ENCODE measurements around the gene CDKL5. TPM values are rescaled to one million over a fixed set of nuclear protein-coding genes. Genes with fewer than 3 reads are reported as not detected.

Gene CDKL5
- total and polyA plus RNA-seq, 2 donors (not counting 1 experiment from before 2014, with no cell fraction given), result 0.72 to 4.6 TPM

- ATAC-seq (ENCODE audit: low read depth), result no peak
- Mint-ChIP-seq H3K27ac (no peak overlapping the region), H3K4me1 (no peaks in the 10 kb centered on the region), H3K27me3 (no peaks in the 10 kb centered on the region), H3K4me3 (no peak overlapping the region), H3K9me3 (ENCODE audit: insufficient read depth) (no peaks in the 10 kb centered on the region)
- Histone ChIP-seq H3K36me3 (replicated peaks in 1 of 2; ENCODE audit: control extremely low read depth in 1 of 2, control insufficient read depth in 1 of 2, extremely low read depth in 1 of 2, insufficient read depth in 2 of 2, low read length in 1 of 2) (no peaks in the 10 kb centered on the region), H3K27me3 (replicated peaks in 1 of 4; ENCODE audit: control extremely low read depth in 1 of 4, control insufficient read depth in 3 of 4, insufficient read depth in 4 of 4, low read length in 3 of 4) (no peaks in the 10 kb centered on the region), H3K79me2 (ENCODE audit: control insufficient read depth, insufficient read depth, low read length) (no peaks in the 10 kb centered on the region), H3K4me3 (ENCODE audit: control extremely low read depth in 1 of 5, extremely low read depth in 1 of 5, insufficient read depth in 1 of 5, low read depth in 2 of 5, low read length in 4 of 5) (no peak overlapping the region), H3K4me1 (ENCODE audit: control insufficient read depth in 2 of 2, insufficient read depth in 2 of 2, low read length in 2 of 2) (no peaks in the 10 kb centered on the region), H4K20me1 (ENCODE audit: control insufficient read depth, insufficient read depth, low read length, poor library complexity, severe bottlenecking) (no peaks in the 10 kb centered on the region), H3K9ac (ENCODE audit: low read length) (no peak overlapping the region), H2AFZ (ENCODE audit: insufficient read depth, low read depth, low read length, poor library complexity, severe bottlenecking) (no peak overlapping the region), H3K4me2 (replicated peaks; ENCODE audit: low read depth, low read length, poor library complexity, severe bottlenecking) (no peak overlapping the region), H3K27ac (ENCODE audit: low read length in 2 of 2) (no peak overlapping the region), H3K9me3 (ENCODE audit: control extremely low read depth in 1 of 3, control insufficient read depth in 2 of 3, insufficient read depth in 1 of 3, low read length in 2 of 3) (no peaks in the 10 kb centered on the region)
- no peak for DNase-seq
- CTCF ChIA-PET, result no interaction called here
- POLR2A ChIA-PET, result no interaction called here
- intact Hi-C loops (cut with micrococcal nuclease), result no loop called here
- WGBS (ENCODE audit: insufficient coverage), result no CpG with 5 or more reads among the region's 1 CpG
- no peak for TF ChIP-seq EZH2 (IDR thresholded peaks at IDR 0.05; ENCODE audit: borderline replicate concordance, insufficient read depth, low read depth, low read length, poor library complexity, severe bottlenecking)
- TF ChIP-seq, protein P1, sequence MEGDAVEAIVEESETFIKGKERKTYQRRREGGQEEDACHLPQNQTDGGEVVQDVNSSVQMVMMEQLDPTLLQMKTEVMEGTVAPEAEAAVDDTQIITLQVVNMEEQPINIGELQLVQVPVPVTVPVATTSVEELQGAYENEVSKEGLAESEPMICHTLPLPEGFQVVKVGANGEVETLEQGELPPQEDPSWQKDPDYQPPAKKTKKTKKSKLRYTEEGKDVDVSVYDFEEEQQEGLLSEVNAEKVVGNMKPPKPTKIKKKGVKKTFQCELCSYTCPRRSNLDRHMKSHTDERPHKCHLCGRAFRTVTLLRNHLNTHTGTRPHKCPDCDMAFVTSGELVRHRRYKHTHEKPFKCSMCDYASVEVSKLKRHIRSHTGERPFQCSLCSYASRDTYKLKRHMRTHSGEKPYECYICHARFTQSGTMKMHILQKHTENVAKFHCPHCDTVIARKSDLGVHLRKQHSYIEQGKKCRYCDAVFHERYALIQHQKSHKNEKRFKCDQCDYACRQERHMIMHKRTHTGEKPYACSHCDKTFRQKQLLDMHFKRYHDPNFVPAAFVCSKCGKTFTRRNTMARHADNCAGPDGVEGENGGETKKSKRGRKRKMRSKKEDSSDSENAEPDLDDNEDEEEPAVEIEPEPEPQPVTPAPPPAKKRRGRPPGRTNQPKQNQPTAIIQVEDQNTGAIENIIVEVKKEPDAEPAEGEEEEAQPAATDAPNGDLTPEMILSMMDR (IDR thresholded peaks at IDR 0.05), result no peak
These were observed 132.5 kb downstream of the CDKL5 start for GRCh38 chrX:18557879-18558278.

DNA sequence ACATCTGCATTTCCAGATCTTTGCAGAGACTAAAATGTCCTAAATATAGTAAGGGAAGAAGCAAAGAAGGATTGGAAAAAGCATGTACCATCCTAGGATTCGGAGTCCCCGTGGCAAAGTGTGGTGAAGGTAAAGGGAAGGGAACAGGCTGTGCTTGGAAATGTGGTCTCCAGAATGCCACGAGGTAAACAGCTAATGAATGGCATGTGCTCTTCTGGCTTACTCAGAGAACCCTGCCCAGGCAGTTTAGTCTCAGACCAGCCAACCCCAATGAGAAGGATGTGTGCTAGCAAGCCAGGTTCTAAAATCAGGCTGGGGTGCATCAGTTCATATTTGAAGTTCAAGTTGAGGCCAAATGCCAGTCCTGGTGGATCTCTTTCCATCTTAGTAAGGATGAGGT lies 133.4 kb downstream of the CDKL5 start:
- H3K9ac ChIP-seq (ENCODE audit: low read length), result no peak overlapping the region
- ATAC-seq (ENCODE audit: low read depth) (no peak), DNase-seq (no peak)
- no peak overlapping the region for H3K4me3 ChIP-seq (ENCODE audit: control extremely low read depth in 1 of 5, extremely low read depth in 1 of 5, insufficient read depth in 1 of 5, low read depth in 2 of 5, low read length in 4 of 5)
- H3K27ac ChIP-seq (ENCODE audit: low read length in 2 of 2), result no peak overlapping the region
- H4K20me1 ChIP-seq (ENCODE audit: control insufficient read depth, insufficient read depth, low read length, poor library complexity, severe bottlenecking), result no peaks in the 10 kb centered on the region
- H3K4me3 Mint-ChIP-seq, result no peak overlapping the region
- 80% methylated on average over 1 of the region's 3 CpGs for WGBS (ENCODE audit: insufficient coverage)
- no peak overlapping the region for H3K27ac Mint-ChIP-seq
- no peaks in the 10 kb centered on the region for H3K9me3 Mint-ChIP-seq (ENCODE audit: insufficient read depth)
- intact Hi-C loops (cut with micrococcal nuclease), result no loop called here
- no peaks in the 10 kb centered on the region for H3K79me2 ChIP-seq (ENCODE audit: control insufficient read depth, insufficient read depth, low read length)
- H2AFZ ChIP-seq (ENCODE audit: insufficient read depth, low read depth, low read length, poor library complexity, severe bottlenecking), result no peak overlapping the region
- no peaks in the 10 kb centered on the region for H3K36me3 ChIP-seq (replicated peaks in 1 of 2; ENCODE audit: control extremely low read depth in 1 of 2, control insufficient read depth in 1 of 2, extremely low read depth in 1 of 2, insufficient read depth in 2 of 2, low read length in 1 of 2)
- H3K4me1 ChIP-seq (ENCODE audit: control insufficient read depth in 2 of 2, insufficient read depth in 2 of 2, low read length in 2 of 2), result no peaks in the 10 kb centered on the region
- H3K27me3 Mint-ChIP-seq, result no peaks in the 10 kb centered on the region
- no peak overlapping the region for H3K4me2 ChIP-seq (replicated peaks; ENCODE audit: low read depth, low read length, poor library complexity, severe bottlenecking)
- ChIA-PET CTCF (no interaction called here), POLR2A (no interaction called here)
- no peaks in the 10 kb centered on the region for H3K9me3 ChIP-seq (ENCODE audit: control extremely low read depth in 1 of 3, control insufficient read depth in 2 of 3, insufficient read depth in 1 of 3, low read length in 2 of 3)
- H3K4me1 Mint-ChIP-seq, result no peaks in the 10 kb centered on the region
- H3K27me3 ChIP-seq (replicated peaks in 1 of 4; ENCODE audit: control extremely low read depth in 1 of 4, control insufficient read depth in 3 of 4, insufficient read depth in 4 of 4, low read length in 3 of 4), result no peaks in the 10 kb centered on the region
- TF ChIP-seq, protein P1 (IDR thresholded peaks at IDR 0.05), result no peak
- TF ChIP-seq EZH2 (IDR thresholded peaks at IDR 0.05; ENCODE audit: borderline replicate concordance, insufficient read depth, low read depth, low read length, poor library complexity, severe bottlenecking), result no peak

All from B cell (primary cell).